Stimulated activated CD4-positive, alpha-beta T cell treated with anti-CD3 and anti-CD28 coated beads, Interleukin-4, amount 100 ng/mL, for 48 hours (primary cell): Measurements from ENCODE around the gene IFNA7.
A peak's percentile ranks its signal among the peaks of the same experiment; 100 is the strongest.
"Not testable (repeated sequence)": the region's sequence is repeated elsewhere in the genome, so short reads cannot be mapped to it uniquely, and the experiment has no call there.

ENCODE experiments used
- DNase-seq, 2 donors: peaks; one replicate each; pipeline ENCODE4 v3.0.0-alpha.2; 2020; ENCODE audit warnings: low read depth in 2 of 2

The IFNA7 gene

DNA sequence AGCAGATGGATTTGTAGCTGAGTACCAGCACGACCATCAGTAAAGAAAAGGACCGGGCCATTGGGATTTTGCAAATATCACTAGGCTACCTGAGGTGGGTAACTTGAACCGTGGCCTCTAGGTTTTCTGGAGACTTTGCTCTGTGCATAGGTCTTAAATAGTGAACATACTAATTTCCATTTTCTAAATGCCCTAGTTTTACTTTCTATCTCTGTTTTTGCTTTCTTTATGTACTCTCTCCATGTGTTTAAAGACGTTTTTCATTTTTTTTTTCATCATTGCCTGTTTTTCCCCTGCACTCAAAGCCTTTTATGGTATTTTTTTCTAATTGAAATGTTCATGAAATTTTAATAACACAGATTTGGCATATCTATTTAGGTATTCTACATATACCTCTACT lies at the start of gene IFNA7:
Gene IFNA7, minus strand, starts transcription at position 101 of the 400 bp plus-strand sequence. Its CDS starts 40 bp downstream, at position 61.
- DNase-seq = not testable (repeated sequence)

DNA sequence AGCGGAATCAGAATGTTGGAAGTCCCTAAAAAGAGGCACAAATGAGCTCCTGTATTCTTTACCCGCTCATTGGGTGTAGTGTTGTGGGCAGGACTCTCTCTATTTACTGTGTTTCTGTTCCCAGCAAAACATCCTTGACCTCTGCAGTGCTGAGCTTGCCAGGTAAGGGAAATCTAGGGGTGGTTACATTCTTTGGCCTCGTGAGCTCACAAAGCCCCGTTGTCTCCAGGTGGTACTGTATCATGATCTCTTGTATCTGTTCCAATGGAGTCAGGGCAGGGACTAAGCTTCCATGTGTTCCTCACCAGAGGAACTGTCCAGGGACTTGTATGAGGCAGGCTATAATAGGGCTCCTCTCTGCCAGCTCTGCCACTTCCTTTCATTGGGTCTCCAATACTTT lies 49.6 kb upstream of the IFNA7 start:
- no peak for DNase-seq

DNA sequence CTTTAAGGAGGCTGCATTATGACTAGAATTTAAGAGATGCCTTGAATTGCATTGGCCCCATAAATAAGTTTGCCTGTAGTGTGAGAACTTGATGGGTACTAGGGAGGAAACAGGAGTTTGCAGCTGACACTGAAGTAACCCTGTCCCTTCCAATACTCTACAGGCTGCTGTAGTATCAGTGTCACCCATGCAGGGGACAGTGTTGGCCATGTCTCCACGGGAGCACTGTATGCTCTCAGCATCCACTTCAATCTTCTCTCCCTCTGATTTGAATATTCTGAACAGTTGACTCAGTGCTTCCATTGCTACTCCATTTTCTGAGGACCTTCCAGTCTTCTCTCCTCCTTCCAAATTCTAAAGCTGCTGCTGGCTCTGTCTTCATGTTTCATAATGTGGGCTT lies 49.2 kb upstream of the IFNA7 start:
- no peak for DNase-seq

DNA sequence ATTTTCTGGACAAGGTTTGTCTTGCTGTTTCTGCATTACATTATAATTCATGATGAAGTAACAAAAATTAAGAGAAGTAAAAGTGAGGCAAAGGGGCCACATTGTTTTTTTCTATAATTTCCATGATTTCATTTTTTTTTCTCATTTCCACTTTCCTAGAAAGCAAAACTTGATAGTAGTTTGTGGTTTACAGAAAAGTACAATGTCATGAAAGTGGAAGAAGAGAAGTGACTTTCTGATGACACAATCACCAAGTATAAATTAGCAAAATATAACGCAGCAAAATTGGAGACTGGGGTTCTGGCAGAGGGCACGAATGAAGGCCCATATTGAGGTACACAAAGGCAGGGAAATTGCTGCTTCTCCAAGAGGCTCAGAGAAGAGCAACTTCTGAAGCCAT lies 42.8 kb upstream of the IFNA7 start:
- DNase-seq = no peak

DNA sequence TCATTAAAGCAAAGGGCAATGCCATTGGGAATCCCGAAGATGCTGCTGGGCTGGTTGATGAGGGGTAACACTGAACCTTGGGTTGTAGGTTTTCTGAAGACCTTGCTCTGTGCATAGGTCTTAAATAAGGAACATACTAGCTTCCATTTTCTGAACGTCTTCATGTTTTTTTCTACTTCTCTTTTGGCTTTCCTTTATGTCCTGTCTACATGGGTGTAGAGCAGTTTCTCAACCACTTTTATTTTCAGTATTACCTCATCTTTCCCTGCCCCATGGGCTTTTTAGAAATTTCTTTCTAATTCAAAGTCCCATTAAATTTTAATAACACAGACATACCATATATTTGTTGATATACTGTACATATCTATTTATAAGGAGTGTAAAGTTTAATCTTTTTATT lies 37.9 kb upstream of the IFNA7 start, which contains the start of gene IFNA14:
Gene IFNA14, minus strand, starts transcription at position 95 of the 400 bp plus-strand sequence. Its CDS starts 70 bp downstream, at position 25.
- no peak for DNase-seq

DNA sequence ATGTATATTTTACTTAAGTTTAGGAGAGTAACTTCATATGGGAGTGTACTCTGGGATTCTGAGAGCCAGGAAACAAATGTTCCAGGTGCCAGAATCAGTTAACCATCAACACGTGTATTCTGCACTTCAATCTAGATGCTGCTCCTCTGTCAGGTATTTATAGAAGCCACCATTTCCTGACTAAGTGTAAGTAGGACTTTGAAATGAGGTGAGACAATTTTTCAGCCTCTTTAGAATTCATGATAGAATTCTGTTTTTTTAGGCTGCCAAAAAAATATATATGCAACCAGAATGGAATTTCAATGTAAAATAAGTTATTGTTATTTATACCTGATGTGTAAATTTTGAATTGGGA lies 34.3 kb upstream of the IFNA7 start:
- not testable (repeated sequence) for DNase-seq

DNA sequence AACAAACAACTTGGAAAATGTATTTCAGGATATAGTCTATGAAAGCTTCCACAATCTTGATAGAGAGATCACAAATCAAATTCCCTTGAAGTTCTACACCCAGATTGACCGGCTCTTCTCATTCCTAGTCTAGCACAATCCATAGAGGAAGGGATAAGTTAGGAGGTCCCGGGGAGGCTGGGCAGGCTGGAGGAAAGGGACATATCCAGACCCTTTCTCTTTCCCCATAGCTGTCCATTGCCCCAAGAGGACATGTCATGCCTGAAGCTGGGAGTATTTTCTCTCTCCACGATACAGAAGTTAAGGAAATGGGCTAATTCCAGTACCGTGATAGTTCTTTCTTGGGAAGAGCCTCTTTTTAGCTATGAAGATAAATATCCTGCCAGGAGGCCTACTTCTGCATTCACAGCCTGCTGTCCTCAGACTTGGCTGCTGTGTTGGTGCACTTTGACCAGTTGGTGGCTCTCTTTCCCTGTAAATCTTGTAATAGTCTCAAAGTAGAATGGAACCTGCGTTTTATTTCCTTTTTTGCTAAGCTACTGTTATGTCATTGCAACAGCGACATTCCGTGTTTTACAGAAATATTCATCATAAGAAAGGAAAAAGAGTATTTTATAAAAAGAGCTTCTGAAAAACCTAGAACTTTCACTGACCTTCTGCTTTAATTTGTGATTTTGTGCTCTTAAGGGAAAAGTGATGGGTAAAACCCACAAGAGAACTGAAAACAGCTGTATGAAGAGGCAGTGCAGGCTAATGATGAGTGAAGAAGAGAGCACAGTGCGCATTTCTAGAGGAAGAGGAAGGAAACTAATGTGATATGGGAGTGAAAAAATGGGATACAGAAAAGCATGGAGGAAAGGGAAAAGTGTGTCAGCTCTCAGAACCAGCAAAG lies 33.7 kb upstream of the IFNA7 start:
- DNase-seq = not testable (repeated sequence)

DNA sequence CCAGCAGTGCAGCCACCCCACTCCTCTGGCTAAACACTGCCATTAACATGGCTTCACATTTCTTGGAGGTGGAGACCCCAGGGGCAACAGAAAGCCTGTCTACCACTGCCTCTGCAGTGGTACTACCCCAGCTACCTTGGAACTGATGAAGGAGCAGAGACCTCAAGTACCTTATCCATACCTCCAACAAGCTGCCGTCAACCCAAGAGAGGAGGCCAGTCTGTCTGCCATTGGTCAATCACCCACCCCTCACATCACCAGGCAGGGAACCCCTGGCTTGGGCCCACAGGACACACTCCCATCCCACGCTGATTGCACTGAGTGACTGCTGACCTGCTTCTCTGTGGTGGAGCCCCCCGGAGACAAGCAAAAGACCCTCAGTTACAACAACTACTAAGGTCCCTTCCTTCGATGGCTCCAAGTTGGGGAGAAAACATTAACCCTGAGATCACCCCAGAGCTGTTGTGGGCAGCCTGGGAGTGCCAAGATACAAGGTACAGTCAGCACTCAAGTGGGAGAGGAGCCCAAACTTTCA lies 32.2 kb upstream of the IFNA7 start:
- no peak for DNase-seq

DNA sequence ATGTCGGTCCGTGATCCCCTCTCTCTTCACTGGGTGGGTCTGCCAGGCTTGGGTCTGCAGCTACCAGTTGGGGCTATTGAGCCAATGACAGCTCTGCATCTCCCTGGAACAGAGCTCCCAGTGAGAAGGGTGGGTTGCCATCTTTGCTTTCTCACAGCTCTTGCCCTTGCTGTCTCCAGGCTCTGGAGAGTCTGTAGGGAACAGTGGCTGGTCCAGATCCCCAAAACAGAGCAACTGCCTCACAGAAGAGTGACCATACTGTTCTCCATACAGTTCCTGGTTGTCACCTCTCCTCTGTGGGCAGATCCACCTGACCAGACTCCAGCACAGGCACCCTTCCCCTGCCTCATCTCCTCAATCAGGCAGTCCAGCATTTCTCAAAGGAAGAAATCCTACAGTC lies 31.3 kb upstream of the IFNA7 start:
- DNase-seq = no peak

DNA sequence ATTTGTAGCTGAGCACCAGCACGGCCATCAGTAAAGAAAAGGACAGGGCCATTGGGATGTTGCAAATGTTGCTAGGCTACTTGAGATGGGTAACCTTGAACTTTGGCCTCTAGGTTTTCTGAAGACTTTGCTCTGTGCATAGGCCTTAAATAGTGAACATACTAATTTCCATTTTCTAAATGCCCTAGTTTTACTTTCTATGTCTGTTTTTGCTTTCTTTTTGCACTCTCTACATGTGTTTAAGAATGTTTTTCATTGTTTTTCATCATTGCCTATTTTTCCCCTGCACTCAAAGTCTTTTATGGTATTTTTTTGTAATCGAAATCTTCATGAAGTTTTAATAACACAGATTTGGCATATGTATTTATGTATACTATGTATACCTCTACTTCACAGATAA lies 26.1 kb upstream of the IFNA7 start, which contains the start of gene IFNA17:
Gene IFNA17, minus strand, starts transcription at position 101 of the 400 bp plus-strand sequence. Its CDS starts 49 bp downstream, at position 52.
- DNase-seq = no peak

DNA sequence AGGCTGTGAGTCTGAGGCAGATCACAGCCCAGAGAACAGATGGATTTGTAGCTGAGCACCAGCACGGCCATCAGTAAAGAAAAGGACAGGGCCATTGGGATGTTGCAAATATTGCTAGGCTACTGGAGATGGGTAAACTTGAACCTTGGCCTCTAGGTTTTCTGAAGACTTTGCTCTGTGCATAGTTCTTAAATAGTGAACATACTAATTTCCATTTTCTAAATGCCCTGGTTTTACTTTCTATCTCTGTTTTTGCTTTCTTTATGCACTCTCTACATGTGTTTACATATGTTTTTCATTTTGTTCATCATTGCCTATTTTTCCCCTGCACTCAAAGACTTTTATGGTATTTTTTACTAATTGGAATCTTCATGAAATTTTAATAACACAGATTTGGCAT lies 15.2 kb upstream of the IFNA7 start, which contains the start of gene IFNA16:
Gene IFNA16, minus strand, starts transcription at position 101 of the 400 bp plus-strand sequence. Its CDS starts 6 bp downstream, at position 95.
- not testable (repeated sequence) for DNase-seq

DNA sequence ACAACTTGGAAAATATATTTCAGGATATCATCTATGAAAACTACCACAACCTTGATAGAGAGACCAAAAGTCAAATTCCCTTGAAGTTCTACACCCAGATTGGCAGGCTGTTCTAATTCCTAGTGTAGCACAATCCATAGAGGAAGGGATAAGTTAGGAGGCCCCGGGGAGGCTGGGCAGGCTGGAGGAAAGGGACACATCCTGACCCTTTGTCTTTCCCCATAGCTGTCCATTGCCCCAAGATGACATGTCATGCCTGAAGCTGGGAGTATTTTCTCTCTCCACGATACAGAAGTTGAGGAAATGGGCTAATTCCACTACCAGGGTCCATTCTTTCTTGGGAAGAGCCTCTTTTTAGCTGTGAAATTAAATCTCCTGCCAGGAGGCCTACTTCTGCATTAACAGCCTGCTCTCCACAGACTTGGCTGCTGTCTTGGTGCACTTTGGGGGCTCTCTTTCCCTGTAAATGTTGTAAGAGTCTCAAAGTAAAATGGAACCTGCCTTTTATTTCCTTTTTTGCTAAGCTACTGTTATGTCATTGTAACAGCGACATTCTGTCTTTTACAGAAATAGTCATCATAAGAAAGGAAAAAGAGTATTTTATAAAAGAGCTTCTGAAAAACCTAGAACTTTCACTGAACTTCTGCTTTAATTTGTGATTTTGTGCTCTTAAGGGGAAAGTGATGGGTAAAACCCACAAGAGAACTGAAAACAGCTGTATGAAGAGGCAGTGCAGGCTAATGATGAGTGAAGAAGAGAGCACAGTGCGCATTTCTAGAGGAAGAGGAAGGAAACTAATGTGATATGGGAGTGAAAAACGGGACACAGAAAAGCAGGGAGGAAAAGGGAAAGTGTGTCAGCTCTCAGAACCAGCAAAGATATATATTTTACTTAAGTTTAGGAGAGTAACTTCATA lies 11.7 kb upstream of the IFNA7 start:
- not testable (repeated sequence) for DNase-seq

DNA sequence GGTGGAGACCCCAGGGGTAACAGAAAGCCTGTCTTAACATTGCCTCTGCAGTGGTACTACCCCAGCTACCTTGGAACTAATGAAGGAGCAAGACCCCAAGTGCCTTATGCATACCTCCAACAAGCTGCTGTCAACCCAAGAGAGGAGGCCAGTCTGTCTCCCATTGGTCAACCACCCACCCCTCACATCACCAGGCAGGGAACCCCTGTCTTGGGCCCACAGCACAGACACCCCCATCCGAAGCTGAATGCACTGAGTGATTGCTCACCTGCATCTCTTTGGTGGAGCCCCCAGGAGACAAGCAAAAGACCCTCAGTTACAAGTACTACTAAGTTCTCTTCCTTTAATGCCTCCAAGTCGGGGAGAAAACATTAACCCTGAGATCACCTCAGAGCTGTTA lies 10.2 kb upstream of the IFNA7 start:
- not testable (repeated sequence) for DNase-seq

DNA sequence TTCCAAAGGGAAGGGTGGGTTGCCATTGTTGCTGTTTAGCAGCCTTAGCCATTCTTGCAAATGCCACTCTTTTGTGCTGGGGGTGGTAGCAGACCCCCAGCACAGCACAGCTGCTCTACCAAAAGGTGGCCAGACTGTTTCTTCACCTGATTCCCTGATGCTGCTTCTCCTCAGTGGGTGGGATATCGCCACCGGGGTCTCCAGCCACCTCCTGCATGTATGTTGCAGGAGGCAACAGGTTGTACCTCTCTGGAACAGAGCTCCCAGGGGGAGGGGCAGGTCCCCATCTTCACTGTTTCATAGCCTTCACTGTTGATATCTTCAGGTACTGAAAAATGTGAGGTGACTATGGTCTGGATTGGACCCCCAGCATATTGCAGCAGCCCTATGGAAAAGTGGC lies 8.8 kb upstream of the IFNA7 start:
- DNase-seq = not testable (repeated sequence)

DNA sequence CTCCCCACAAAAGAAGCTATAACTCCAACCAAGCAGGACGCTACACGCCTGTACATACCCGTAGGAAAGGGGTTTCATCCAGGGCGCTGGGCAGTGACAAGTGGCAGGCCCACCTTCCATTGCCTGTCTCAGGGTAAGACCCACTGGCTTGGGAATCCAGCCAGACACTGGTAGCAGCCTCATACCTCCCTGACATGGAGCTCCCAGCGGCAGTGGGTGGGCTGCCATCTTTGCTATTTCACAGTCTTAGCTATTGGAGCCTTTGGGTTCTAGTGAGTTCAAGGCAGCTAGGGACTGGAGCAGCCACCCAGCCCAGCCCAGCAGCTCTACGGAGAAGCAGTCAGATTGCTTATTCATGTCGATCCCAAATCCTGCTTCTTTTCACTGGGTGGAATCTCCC lies 8.3 kb upstream of the IFNA7 start:
- no peak for DNase-seq

DNA sequence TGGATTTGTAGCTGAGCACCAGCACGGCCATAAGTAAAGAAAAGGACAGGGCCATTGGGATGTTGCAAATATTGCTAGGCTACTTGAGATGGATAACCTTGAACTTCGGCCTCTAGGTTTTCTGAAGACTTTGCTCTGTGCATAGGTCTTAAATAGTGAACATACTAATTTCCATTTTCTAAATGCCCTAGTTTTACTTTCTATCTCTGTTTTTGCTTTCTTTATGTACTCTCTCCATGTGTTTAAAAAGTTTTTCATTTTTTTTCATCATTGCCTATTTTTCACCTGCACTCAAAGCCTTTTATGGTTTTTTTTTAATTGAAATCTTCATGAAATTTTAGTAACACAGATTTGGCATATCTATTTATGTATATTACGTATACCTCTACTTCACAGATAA lies 5.0 kb upstream of the IFNA7 start, which contains the start of gene IFNA10:
Gene IFNA10, minus strand, starts transcription at position 101 of the 400 bp plus-strand sequence. Its CDS starts 46 bp downstream, at position 55.
- DNase-seq = not testable (repeated sequence)

DNA sequence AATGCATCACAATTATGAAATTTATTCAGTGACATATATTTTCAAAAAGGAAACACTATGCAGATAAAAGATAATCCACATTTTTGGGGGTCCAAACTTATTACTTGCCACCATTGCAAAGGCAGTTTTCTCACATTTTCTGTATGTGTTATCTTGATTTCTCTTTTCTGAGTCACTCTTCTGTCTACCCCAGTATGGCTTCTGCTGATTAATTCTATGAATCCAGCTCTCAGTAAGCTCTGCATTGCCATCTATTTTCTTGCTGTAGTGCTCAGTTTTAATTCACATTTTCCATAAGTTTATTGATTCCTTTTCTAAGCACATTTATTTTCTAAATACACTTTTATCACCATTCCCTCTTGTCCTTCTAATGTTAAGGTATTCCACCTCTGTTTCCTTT lies 3.2 kb upstream of the IFNA7 start:
- DNase-seq = no peak

DNA sequence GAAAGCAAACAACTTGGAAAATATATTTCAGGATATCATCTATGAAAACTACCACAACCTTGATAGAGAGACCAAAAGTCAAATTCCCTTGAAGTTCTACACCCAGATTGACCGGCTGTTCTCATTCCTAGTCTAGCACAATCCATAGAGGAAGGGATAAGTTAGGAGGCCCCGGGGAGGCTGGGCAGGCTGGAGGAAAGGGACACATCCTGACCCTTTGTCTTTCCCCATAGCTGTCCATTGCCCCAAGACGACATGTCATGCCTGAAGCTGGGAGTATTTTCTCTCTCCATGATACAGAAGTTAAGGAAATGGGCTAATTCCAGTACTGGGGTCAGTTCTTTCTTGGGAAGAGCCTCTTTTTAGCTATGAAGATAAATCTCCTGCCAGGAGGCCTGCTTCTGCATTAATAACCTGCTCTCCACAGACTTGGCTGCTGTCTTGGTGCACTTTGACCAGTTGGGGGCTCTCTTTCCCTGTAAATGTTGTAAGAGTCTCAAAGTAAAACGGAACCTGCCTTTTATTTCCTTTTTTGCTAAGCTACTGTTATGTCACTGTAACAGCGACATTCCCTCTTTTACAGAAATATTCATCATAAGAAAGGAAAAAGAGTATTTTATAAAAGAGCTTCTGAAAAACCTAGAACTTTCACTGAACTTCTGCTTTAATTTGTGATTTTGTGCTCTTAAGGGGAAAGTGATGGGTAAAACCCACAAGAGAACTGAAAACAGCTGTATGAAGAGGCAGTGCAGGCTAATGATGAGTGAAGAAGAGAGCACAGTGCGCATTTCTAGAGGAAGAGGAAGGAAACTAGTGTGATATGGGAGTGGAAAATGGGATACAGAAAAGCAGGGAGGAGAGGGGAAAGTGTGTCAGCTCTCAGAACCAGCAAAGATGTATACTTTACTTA lies 6.9 kb downstream of the IFNA7 start:
- DNase-seq = peak in 1 of 2 donors; percentile 15

DNA sequence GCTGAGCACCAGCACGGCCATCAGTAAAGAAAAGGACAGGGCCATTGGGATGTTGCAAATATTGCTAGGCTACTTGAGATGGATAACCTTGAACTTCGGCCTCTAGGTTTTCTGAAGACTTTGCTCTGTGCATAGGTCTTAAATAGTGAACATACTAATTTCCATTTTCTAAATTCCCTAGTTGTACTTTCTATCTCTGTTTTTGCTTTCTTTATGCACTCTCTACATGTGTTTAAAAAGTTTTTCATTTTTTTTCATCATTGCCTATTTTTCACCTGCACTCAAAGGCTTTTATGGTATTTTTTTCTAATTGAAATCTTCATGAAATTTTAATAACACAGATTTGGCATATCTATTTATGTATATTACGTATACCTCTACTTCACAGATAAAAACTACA lies 14.5 kb downstream of the IFNA7 start, which contains the start of gene IFNA4:
Gene IFNA4, minus strand, starts transcription at position 101 of the 400 bp plus-strand sequence. Its CDS starts 56 bp downstream, at position 45.
- DNase-seq = not testable (repeated sequence)
